Stimulated activated CD8-positive, alpha-beta memory T cell treated with anti-CD3 and anti-CD28 coated beads, Interleukin-7, amount 100 ng/mL, for 24 hours (primary cell): ENCODE results near the gene PCMT1.
"Not testable (repeated sequence)": the region's sequence is repeated elsewhere in the genome, so short reads cannot be mapped to it uniquely, and the experiment has no call there.

Experiments
- DNase-seq: peaks from one replicate; pipeline ENCODE4 v3.0.0-alpha.2; 2020; ENCODE audit warnings: low read depth

PCMT1 gene

DNA sequence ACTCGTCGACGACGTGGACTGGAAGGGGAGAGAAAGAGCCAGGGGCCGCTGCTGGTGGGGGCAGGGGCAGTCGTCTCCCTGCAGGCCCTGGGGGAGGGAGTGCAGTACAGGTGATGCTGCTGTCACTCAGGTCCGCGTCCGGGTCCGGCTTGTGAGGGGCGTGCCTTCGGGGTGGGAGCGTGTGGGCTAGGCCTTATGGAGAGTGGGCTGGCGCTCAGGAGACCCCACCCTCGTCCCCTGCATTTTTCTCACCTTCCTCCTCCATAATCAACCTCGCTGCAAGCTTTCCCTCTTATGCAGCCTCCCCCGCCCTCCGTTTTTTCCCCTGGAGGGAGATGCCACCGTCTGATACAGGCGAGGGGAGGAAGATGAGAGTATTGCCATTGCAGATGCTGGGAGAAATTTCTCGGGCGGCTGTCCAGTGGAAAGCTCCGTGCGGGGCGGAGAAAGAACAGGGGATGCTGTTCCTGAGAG is 632 bp downstream of the PCMT1 start:
- peak; percentile 37 for DNase-seq

DNA sequence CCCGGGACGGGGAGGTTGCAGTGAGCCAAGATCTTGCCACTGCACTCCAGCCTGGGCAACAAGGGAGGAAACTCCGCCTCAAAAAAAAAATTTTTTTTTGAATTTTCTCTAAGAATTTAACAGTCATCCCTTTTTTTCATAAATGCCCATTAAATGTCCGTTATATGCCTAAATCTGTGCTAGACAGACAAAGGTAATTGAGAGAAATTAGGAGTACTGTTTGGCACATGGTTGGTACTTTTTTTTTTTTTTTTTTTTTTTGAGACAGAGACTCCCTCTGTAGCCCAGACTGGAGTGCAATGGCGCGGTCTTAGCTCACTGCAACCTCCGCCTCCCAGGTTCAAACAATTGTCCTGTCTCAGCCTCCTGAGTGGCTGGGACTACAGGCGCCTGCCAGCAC is 1.7 kb downstream of the PCMT1 start:
- no peak for DNase-seq

DNA sequence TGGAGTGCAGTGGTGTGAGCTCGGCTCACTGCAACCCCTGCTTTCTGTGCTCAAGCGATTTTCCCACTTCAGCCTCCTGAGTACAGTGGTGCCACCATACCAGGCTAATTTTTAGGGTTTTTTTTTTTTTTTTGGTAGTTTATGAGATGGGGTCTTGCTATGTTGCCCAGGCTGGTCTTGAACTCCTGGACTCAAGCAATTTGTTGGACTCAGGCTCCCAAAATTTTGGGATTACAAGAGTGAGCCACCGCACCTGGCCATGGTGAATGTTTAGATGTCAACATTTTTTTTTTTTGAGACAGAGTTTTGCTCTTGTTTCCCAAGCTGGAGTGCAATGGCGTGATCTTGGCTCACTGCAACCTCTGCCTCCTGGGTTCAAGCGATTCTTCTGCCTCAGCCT is 2.4 kb downstream of the PCMT1 start:
- DNase-seq, result not testable (repeated sequence)

DNA sequence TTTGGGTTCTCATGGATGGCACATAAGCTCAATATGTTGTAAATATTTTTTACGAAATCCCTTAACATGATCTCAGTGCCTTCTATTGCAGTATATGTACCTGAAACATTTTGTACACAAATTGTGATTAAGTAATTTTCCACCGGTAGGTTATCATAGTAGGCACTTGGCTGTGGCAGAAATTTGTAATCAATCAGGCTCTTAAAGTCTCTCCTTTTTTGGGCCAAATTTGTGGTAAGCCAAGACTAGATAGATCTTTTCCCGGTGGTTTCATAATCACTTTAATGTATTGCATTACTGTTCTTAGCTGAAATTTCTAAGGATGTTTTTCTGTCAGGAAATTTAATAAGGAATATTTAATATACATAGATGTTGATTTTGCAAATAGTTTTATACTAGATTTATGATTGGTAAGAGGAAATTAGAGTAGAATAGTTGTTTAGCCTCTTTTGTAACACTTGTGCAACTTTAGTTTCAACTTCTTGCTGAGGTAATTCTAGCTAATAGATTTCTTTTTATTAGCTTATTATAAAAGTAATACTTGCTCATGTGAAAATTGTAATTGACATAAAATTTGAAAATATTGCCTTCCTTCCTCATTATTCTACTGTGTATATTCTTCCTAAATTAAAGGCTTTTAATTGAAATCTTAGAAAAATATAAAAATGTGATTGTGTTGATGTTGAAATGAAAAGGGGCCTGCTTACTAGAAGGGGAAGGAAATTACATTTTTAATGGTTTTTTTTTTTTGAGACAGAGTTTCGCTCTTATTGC is 3.2 kb downstream of the PCMT1 start:
- no peak for DNase-seq

DNA sequence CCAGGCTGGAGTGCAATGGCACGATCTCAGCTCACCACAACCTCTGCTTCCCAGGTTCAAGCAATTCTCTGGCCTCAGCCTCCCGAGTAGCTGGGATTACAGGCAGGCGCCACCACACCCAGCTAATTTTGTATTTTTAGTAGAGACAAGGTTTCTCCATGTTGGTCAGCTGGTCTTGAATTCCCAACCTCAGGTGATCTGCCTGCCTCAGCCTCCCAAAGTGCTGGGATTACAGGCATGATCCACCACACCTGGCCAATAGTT is 3.8 kb downstream of the PCMT1 start:
- DNase-seq, result not testable (repeated sequence)

GRCh38 chr6:149754548-149754947 is 5.0 kb downstream of the PCMT1 start:
- no peak for DNase-seq

- no peak for DNase-seq
Measured at GRCh38 chr6:149755300-149756260, 6.0 kb downstream of the PCMT1 start.

GRCh38 chr6:149756261-149756636 is 6.7 kb downstream of the PCMT1 start:
- DNase-seq, result no peak

GRCh38 chr6:149761438-149761837 is 11.9 kb downstream of the PCMT1 start:
- no peak for DNase-seq

GRCh38 chr6:149763866-149764265 is 14.3 kb downstream of the PCMT1 start:
- no peak for DNase-seq

DNA sequence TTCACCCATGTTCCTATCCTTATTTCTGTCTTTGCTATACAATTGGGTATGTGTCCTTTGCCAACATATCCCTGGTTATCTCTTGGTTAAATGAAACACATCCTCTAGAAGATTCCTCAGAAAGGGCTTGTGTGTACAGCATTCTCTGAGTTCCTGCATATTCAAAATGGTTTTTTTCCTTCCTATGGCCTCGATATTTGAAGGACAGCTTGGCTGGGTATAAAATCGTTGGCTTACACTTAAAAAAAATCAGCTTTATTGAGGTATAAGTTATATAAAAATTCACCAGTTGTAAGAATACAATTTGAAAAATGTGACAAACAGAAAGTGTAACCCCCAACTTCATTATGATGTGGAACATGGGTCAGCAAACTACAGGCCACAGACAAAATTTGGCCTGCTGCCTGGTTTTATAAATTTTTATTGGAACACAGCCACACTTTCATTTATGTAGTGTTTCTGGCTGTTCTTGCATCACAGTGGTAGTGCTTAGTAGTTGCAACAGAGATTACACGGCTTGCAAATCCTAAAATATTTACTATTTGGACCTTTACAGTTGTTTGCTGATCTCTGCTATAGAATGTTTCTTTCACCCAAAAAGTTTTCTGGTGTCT is 16.7 kb downstream of the PCMT1 start:
- DNase-seq, result no peak

- DNase-seq, result no peak
Measured at GRCh38 chr6:149769676-149770075, 20.1 kb downstream of the PCMT1 start.

GRCh38 chr6:149771185-149771584 is 21.6 kb downstream of the PCMT1 start:
- DNase-seq, result no peak

DNA sequence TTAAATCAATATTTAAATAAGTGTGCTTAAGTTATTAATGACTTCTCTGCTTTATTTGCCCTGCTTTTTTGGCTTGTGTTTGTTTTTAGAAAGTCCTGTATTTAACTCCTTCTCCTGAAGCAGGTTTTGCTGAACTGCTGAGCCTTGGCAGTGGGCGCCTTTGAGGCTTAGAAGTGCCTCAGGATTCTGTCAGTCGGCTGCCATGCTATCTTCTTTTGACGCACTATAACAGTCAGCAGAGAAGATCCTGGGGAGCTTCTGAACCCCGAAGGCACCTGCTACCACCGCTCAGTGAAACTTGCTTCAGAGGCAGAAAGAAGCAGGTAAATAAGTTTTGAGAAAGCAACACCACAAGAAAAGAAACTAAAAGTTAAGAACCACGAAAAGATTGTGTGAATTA is 22.4 kb downstream of the PCMT1 start:
- no peak for DNase-seq

- DNase-seq, result no peak
Measured at GRCh38 chr6:149777624-149778023, 28.1 kb downstream of the PCMT1 start.

- no peak for DNase-seq
Measured at GRCh38 chr6:149779644-149779963, 30.1 kb downstream of the PCMT1 start.

GRCh38 chr6:149781715-149782114 is 32.2 kb downstream of the PCMT1 start:
- no peak for DNase-seq

DNA sequence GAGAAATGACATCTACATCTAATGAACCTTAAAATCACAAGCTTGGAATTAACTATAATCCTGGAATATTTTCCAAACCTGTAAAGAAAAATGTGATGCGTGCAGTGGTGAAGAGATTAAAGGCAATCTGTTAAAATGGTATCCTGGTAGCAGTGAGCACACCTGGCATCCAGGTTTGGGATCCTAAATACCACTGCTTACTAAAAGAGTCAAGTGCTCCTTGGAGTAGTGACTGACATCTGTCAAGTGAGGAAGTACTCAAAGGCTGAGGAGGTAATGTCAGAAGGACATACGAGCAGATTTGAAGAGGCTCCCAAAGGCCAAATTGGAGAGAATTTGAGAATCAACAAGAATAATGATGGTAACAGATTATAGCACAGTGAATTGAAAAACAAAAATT is 32.8 kb downstream of the PCMT1 start:
- DNase-seq, result no peak

GRCh38 chr6:149783551-149783950 is 34.0 kb downstream of the PCMT1 start:
- DNase-seq, result no peak

DNA sequence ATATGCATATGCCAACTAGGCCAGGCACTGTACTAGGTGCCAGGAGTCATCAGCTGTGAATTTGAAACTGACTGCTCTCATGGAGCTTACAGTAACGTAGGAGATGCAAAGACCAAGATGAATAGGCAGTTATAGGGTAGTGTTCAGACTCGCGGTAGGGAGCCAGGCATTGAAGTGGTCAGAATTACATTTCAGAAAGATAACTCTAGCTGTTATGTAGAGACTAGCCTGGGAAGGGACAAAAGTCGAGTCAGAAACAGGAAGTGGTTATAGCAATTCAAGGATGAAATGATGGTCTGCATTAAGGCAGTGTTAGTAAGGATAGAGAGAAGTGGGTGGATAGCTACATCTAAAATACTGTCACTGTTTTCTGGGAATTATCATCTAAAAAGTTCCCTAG is 56.6 kb downstream of the PCMT1 start:
- DNase-seq, result no peak

DNA sequence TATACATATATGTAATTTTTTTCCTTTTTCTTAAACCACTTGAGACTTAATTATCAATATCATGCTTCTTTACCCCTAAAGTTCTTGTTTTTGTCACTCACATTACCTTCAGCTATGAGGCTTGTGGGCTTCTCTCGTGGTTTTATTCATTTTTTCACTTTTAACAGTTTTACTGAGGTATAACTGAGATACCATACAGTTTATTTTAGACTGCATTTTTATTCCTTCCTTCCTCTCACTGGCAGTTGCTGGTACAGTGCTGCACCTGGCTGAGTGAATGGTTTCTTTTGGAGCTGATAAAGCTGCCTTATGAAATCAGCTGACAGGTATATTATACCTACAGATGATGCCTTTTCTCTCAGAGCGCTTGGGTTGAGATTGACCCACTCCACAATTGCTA is 60.3 kb downstream of the PCMT1 start:
- no peak for DNase-seq

- DNase-seq, result no peak
Measured at GRCh38 chr6:149813351-149813750, 63.8 kb downstream of the PCMT1 start.

DNA sequence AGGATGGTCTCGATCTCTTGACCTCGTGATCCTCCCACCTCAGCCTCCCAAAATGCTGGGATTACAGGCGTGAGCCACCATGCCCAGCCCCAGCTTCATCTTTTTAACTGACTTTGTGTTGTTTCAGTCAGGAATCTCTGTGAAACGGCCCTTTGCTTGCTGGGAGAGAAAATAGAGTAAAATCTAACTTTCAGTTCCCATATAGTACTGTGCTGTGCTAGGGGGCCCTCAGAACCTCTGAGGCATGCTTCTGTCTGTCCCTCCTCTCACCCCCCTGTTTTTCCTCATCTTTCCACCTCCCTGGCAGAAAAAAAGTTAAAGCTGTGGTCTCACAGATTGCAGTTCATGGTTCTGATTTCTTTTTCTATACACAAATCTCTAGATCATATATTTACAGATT is 66.2 kb downstream of the PCMT1 start:
- no peak for DNase-seq
